Mononuclear cell (primary cell): ENCODE data around the gene SMARCD1. TPM values are rescaled to one million over a fixed set of nuclear protein-coding genes. Genes with fewer than 3 reads are reported as not detected.
A peak's percentile ranks its signal among the peaks of the same experiment; 100 is the strongest.

Experiments
- H3K27me3 ChIP-seq: 2 replicates; pipeline ENCODE4 v1.6.0; 2011; ENCODE audit warnings: low read length, control low read depth; ENCODE audit not compliant: insufficient read depth
- H3K4me1 ChIP-seq: 2 replicates; pipeline ENCODE4 v1.5.1; 2011; ENCODE audit warnings: mild to moderate bottlenecking, low read length, control low read depth; ENCODE audit not compliant: insufficient read depth
- H3K4me3 ChIP-seq: 2 replicates; pipeline ENCODE4 v1.5.1; 2011; ENCODE audit warnings: mild to moderate bottlenecking, low read length, moderate library complexity
- H3K9me3 ChIP-seq: 2 replicates; pipeline ENCODE4 v1.5.1; 2011; ENCODE audit warnings: low read depth, mild to moderate bottlenecking, control low read depth, low read length
- total RNA-seq: library from RNA; depleted of rRNA; stranded (reverse); fragments of >200 nt; gene quantifications from one replicate; pipeline ENCODE4 v1.2.3, GENCODE V29; 2012

The SMARCD1 gene
- total RNA-seq, 1 donor: 74.3 TPM

DNA sequence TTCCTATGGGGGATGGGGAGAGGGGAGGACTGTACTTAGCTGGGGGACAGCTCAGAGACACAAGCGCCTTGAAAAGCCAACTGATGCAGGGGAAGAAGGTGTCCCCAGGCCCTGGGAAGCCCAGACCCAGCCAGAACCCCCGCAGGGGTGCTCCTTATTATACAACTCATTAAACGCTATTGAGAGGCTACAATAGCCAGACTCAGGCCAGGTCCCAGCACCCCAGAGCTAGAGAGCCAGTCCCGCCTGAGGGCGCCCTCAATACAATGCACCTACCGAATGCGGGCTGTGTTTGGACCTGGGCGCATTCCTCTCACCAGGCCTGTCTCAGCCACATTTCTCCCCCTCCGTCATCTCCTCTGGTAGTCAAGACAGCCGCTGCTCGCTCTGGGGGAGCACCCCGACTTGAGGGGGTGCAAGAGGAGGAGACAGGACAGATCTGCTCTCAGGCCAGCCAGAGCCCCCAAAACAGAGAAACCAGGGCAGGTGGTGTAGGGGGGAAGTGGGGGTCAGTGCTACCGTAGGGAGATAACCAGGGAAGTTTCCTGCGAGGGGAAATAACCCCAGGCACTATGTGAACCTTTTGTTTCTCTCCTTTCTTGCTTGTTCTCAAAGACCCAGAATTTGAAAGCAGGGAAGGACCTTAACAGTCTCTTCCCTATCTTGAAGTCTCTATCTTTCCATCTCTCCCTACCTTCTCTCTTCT, 33.9 kb upstream of the SMARCD1 start:
- Histone ChIP-seq H3K9me3 (no peaks in the 10 kb centered on the region), H3K4me1 (peaks cover 25% of the 10 kb centered on the region), H3K27me3 (peaks cover 19% of the 10 kb centered on the region), H3K4me3 (no peak overlapping the region)

DNA sequence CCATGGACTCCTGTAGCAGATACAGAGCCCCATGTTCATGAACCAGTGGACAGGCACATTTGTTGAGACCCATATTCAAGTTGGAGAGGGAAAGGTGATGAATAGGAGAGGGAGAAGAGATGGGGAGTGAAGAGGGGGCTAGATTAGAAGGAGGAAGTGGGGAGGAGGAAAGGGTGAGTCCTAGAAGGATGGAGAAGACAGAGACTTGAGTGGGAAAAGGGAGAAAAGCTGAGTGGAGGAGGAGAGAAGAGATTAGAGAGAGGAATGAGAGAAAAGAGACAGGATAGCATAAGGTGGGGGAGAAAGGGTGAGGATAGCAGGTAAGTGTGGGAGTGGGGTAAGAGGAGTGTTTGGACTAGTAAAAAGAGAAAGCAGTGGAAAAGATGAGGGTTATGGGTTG, 32.6 kb upstream of the SMARCD1 start:
- H3K4me1 ChIP-seq: peaks cover 37% of the 10 kb centered on the region
- H3K27me3 ChIP-seq: peaks cover 30% of the 10 kb centered on the region
- H3K9me3 ChIP-seq: no peaks in the 10 kb centered on the region
- H3K4me3 ChIP-seq: no peak overlapping the region

DNA sequence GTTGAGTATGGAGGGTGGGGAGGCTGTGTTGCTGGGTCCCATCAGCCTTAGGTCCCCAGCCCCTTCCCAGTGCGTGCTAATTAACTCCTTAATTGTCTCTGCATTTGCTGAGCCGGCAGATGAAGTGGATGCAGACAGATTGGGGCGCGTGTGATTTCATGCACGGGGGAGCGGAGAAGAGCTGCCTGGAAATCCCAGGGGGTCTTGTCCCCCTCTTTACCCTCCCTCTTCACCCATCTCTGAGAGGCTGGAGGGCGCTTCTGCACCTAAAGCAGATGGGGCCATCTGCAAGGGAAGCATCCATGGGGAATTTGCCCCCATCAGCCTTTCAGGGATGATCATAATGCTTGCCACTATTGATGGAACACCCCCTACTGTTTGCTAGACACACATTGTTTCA, 32.2 kb upstream of the SMARCD1 start:
- peaks cover 37% of the 10 kb centered on the region for H3K4me1 ChIP-seq
- no peaks in the 10 kb centered on the region for H3K9me3 ChIP-seq
- H3K4me3 ChIP-seq: no peak overlapping the region
- H3K27me3 ChIP-seq: peaks cover 30% of the 10 kb centered on the region

DNA sequence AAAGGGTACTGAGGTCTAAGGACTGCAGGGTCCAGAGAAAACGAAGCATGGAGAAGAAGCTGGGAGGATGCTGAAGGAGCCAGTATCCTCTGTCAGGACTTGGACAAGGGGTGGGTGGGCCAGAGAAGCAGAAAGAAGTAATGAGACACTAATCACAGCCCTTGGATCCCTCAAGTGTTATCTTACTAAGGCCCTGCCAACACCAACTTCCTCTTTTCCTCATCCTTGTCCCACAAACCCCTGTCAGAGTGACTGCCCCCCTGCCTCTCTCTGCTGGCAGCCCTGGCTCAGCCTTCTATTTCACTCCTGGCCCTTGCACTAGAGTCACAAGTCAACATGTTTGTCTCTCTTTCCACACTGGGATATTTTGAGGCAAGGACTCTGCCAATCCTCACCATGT, 31.6 kb upstream of the SMARCD1 start:
- H3K27me3 ChIP-seq: peaks cover 35% of the 10 kb centered on the region
- H3K4me1 ChIP-seq: peaks cover 37% of the 10 kb centered on the region
- no peak overlapping the region for H3K4me3 ChIP-seq
- no peaks in the 10 kb centered on the region for H3K9me3 ChIP-seq

DNA sequence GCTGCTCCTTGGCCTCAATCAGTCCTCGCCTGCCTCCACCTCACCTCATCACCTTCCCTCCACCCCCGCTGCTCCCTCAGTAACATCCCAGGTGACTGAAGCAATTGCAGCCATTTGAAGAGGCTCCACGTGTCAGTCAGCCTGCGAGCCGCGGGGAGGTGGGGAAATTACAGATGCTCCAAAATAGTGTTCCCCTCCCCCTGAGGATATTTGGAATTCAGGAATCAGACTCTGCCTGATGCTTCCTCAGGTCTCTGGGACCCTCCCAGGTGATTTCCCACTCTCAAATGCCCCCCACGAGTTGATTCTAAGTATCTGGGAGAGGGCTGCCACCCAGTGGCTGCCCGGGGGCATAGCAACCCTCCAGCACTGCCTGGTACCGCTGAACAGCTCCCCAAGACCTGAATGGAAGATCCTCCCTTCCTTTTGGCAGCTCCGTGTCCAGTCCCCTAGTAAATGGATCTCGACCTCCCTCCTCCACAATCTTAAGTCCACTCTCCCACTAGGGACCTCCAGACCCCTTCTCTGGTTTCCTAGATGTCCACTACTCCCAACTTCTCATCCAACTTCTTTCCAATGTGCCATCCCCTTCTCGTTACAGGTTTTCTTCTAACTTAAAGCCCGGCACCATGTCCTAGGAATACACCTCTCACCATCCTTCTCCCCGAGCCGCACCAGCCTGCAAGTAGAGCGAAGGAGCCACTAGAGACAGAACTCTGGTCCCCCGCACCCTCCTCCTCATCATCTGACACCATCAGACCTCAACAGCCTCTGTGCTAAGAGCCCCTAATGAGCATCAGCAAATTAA, 29.1 kb upstream of the SMARCD1 start:
- Histone ChIP-seq H3K4me3 (no peak overlapping the region), H3K4me1 (peaks cover 41% of the 10 kb centered on the region), H3K9me3 (no peaks in the 10 kb centered on the region), H3K27me3 (peaks cover 31% of the 10 kb centered on the region)

DNA sequence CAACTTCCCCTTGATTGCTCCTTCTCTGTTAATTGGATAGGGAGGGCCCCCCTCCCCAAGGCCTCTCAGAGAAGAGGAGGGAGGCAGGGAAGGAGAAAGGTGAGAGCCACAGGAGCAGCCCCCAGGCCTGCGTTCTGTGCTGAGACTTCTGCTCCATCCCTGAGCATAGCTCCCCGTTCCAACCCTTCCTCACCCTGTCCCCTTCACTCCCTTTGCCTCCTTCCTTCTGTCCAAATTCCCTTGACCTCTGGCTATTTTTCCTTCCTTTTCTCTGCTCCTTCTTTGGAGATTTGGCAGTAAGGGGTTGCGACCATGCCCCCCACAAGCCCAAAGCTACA, 28.5 kb upstream of the SMARCD1 start:
- Histone ChIP-seq H3K4me3 (no peak overlapping the region), H3K9me3 (no peaks in the 10 kb centered on the region), H3K27me3 (peaks cover 34% of the 10 kb centered on the region), H3K4me1 (peaks cover 36% of the 10 kb centered on the region)

DNA sequence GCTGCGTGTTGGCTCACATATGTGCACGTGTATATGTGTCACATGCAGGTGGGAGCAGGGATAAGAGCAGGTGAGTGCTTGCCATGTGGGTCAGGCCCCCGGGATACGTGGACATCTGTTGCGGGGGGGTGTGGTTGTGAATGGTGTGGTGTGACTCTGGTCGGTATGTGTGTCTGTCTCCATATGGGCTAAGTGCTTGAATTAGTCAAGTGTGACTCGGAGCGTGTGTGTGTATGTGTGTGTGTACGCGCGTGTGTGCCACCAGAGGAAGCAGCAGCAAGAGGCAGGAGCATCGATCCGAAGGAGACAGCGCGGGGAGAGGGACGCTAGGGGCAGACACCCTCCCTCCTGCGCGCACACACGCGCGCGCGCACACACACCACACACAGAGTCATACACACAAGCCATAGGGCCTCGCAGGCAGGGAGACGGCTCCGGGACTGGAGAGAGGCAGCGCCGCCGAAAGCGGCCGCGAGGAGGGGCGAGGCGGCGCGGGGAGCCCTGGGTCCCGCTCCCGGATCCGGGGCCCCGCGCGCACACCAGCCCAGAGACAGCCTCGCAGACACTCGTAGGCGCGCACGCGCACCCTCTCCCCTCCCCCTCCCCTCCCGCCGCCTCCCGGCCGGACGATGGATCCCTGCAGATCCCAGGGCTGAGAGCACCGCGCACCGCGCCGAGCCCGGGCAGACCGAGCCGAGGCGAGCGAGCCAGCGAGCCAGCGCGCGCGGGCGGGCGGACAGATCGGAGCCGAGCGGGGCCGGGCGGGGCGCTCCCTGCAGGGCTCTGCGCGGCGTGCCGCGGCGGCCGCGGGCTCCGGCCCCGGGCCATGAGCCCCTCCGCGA, 27.9 kb upstream of the SMARCD1 start, which contains the start of gene ASIC1:
Gene ASIC1, plus strand, starts transcription at position 597 of the 842 bp plus-strand sequence. CDS start 1,171 bp downstream, outside the sequence.
- Histone ChIP-seq H3K9me3 (no peaks in the 10 kb centered on the region), H3K27me3 (peaks cover 33% of the 10 kb centered on the region), H3K4me1 (peaks cover 32% of the 10 kb centered on the region), H3K4me3 (peak within 1 kb of the TSS; percentile 25)

DNA sequence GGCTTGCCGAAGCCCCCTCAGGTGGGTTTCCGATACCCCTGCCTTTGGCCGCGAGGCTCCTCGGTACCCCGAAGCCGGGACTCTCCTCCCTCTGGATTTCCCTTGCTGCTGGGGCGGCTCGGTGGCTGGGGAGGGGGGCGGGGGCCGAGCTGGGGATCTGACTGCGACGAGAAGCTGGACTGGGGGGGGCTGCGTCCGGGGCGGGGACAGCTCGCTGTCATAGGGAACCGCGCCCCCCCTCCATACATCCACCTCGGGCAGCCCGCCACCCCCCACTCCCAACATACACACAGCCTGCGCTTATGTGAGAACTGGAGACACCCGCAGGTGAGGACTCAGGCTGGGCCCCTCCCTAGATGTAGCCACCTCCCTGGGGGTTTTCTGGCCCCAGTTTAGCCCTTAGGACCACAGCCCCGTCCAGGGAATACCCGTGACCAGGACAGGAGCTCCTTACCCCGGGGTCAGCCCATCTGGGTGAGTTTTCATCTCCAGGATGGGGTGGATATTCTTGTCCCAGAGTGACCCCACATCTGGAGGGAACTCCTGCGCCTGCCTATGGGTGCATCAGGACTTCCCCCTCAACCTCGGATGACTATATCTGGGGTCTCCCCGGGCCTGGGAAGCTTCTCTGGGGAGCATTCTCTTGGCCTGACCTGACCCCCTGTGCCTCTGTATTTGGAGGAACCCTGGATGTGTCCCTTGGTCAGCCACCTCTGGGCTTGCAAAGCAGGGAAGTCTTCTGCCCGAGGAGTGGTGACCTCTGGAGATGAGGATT, 27.1 kb upstream of the SMARCD1 start:
- Histone ChIP-seq H3K27me3 (peaks cover 28% of the 10 kb centered on the region), H3K4me3 (no peak overlapping the region), H3K4me1 (peaks cover 32% of the 10 kb centered on the region), H3K9me3 (no peaks in the 10 kb centered on the region)

- Histone ChIP-seq H3K4me3 (no peak overlapping the region), H3K4me1 (peaks cover 32% of the 10 kb centered on the region), H3K27me3 (peaks cover 28% of the 10 kb centered on the region), H3K9me3 (no peaks in the 10 kb centered on the region)
Measured at GRCh38 chr12:50058743-50059312, 26.3 kb upstream of the SMARCD1 start.

GRCh38 chr12:50059440-50060119, 25.6 kb upstream of the SMARCD1 start:
- Histone ChIP-seq H3K9me3 (no peaks in the 10 kb centered on the region), H3K4me1 (peaks cover 32% of the 10 kb centered on the region), H3K4me3 (no peak overlapping the region), H3K27me3 (peaks cover 28% of the 10 kb centered on the region)

- Histone ChIP-seq H3K4me1 (peaks cover 32% of the 10 kb centered on the region), H3K9me3 (no peaks in the 10 kb centered on the region), H3K27me3 (peaks cover 28% of the 10 kb centered on the region), H3K4me3 (no peak overlapping the region)
Measured at GRCh38 chr12:50060120-50060468, 25.0 kb upstream of the SMARCD1 start.

- H3K27me3 ChIP-seq: peaks cover 22% of the 10 kb centered on the region
- no peak overlapping the region for H3K4me3 ChIP-seq
- H3K9me3 ChIP-seq: no peaks in the 10 kb centered on the region
- H3K4me1 ChIP-seq: peaks cover 26% of the 10 kb centered on the region
Measured at GRCh38 chr12:50061171-50061570, 24.0 kb upstream of the SMARCD1 start.

GRCh38 chr12:50061946-50062686, 23.0 kb upstream of the SMARCD1 start:
- no peaks in the 10 kb centered on the region for H3K9me3 ChIP-seq
- H3K27me3 ChIP-seq: peaks cover 12% of the 10 kb centered on the region
- H3K4me1 ChIP-seq: peaks cover 16% of the 10 kb centered on the region
- no peak overlapping the region for H3K4me3 ChIP-seq
